Endothelial cell (in vitro differentiated cells): ENCODE measurements around the gene TMEM158. TPM values are rescaled to one million over a fixed set of nuclear protein-coding genes. Genes with fewer than 3 reads are reported as not detected.

ENCODE experiments used
- DNase-seq: peaks from one replicate; pipeline ENCODE4 v3.0.0; 2021; ENCODE audit warnings: low spot score
- H3K27ac Mint-ChIP-seq: one replicate; pipeline ENCODE4 v1.8.0; 2021; ENCODE audit warnings: mixed read lengths, inconsistent platforms; ENCODE audit not compliant: unreplicated experiment
- H3K27me3 Mint-ChIP-seq: one replicate; pipeline ENCODE4 v1.8.0; 2021; ENCODE audit warnings: mild to moderate bottlenecking, moderate library complexity, mixed read lengths, inconsistent platforms; ENCODE audit not compliant: unreplicated experiment
- H3K36me3 Mint-ChIP-seq: one replicate; pipeline ENCODE4 v1.8.0; 2021; ENCODE audit warnings: mild to moderate bottlenecking, low read depth, mixed read lengths, inconsistent platforms; ENCODE audit not compliant: unreplicated experiment
- H3K4me1 Mint-ChIP-seq: one replicate; pipeline ENCODE4 v1.8.0; 2021; ENCODE audit warnings: mild to moderate bottlenecking, mixed read lengths, inconsistent platforms; ENCODE audit not compliant: unreplicated experiment
- H3K4me3 Mint-ChIP-seq: one replicate; pipeline ENCODE4 v1.8.0; 2021; ENCODE audit warnings: mild to moderate bottlenecking, mixed read lengths, inconsistent platforms; ENCODE audit not compliant: unreplicated experiment
- H3K9me3 Mint-ChIP-seq: one replicate; pipeline ENCODE4 v1.8.0; 2021; ENCODE audit warnings: mixed read lengths, inconsistent platforms; ENCODE audit not compliant: unreplicated experiment
- CTCF ChIP-seq: fragments of 200-600 bp; sonication (generic); IDR thresholded peaks from one replicate; pipeline ENCODE4 v1.5.0; 2021; ENCODE audit warnings: antibody characterized with exemption; ENCODE audit not compliant: unreplicated experiment
- total RNA-seq: library from RNA; stranded (reverse); fragmentation: NEBNext Ultra II Directional; extraction: Animal tissue kit (Norgen Biotek cat#: 25700); gene quantifications from one replicate; pipeline ENCODE4 v1.2.1, GENCODE V29; 2021; ENCODE audit not compliant: unreplicated experiment

TMEM158 gene
- total RNA-seq, 1 donor from 2014 or later = 7.3 TPM

GRCh38 chr3:45218578-45219390 is 7.3 kb downstream of the TMEM158 start:
- Mint-ChIP-seq H3K27me3 (no peaks in the 10 kb centered on the region), H3K9me3 (no peaks in the 10 kb centered on the region), H3K4me1 (peaks cover 6% of the 10 kb centered on the region), H3K4me3 (no peak overlapping the region), H3K27ac (no peak overlapping the region), H3K36me3 (no peaks in the 10 kb centered on the region)
- TF ChIP-seq CTCF = no peak
- DNase-seq = no peak

DNA sequence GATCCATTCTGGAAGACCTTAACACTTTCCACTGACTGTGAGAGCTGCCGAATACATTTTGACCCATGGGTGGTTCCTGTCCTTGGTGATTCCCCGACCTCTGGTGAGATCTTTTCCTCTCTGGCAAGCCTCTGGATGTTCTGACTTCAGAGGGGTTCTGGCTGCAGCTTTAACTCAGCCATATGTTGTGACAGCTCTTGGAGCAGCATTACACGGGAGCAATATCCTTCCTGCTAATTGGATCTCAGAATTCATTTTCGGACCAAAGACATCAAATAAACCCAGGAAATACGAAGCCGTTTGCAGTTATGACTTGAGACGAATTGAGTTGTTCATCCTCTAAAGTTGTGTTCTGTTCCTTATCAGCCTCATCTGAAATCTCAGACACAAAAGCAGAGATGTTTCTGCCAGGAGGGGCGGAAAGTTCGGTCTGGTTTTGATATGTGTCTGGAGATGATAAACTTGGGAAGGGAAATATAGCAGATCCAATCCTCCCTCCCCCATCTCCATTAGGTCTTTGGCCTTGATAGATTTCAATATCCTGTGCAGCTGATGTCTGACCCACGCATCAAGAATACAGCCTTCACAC is 10.0 kb downstream of the TMEM158 start:
- no peaks in the 10 kb centered on the region for H3K9me3 Mint-ChIP-seq
- no peaks in the 10 kb centered on the region for H3K36me3 Mint-ChIP-seq
- no peak for DNase-seq
- peaks cover 2% of the 10 kb centered on the region for H3K27me3 Mint-ChIP-seq
- TF ChIP-seq CTCF = no peak
- peaks cover 6% of the 10 kb centered on the region for H3K4me1 Mint-ChIP-seq
- no peak overlapping the region for H3K4me3 Mint-ChIP-seq
- no peak overlapping the region for H3K27ac Mint-ChIP-seq

DNA sequence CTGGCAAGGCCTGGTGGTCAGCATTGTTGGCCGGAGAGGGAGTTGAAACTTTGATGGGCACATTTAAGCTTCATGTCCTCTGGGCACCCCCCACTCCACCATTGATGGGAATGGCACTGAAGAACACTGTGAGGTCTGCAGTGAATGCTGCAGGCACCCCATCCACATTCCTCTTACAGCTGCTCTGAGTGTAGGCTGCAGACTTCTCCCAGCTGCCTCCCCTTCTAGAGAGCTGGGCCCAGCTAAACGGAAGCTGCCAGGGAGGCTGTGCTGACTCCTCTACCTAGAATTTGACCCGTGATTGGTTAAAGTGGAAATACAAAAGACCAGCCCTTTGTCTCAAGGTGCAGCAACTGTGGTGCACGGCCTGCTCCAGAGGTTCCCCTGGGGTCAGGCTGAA is 10.6 kb downstream of the TMEM158 start:
- Mint-ChIP-seq H3K4me1 (peaks cover 6% of the 10 kb centered on the region), H3K36me3 (no peaks in the 10 kb centered on the region), H3K4me3 (no peak overlapping the region), H3K27ac (no peak overlapping the region), H3K9me3 (no peaks in the 10 kb centered on the region), H3K27me3 (peaks cover 2% of the 10 kb centered on the region)
- no peak for TF ChIP-seq CTCF
- no peak for DNase-seq

DNA sequence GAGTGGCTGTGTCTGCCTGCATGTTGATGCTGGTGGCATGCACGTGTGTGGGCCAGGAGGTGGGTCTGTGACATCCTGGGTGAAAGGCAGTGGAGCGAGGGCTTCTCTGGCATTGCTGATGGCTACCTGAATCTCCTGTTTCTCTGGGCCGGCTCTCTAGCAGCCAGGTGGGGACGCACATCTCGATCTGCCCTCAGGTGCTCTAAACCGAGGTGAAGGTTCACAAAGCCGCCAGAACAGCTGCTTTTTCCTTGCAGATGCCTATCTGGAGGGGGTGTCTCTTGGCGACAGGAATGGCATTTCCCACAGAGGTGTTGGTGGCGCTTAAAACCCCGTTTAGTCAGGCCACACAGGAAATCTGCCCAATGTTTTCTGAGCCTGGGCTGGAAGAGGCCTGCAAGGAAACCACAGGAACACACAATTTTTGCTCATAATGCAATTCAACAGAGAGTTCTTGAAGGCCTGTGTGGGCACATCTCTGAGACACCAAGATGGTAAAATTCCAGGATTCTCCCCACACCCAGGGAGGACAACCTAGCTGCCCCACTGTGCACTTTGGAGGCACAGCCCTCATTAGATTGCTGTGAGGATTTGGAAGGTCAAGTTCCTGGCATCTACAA is 11.9 kb downstream of the TMEM158 start:
- DNase-seq = no peak
- Mint-ChIP-seq H3K27ac (no peak overlapping the region), H3K27me3 (peaks cover 2% of the 10 kb centered on the region), H3K4me1 (peaks cover 6% of the 10 kb centered on the region), H3K4me3 (no peak overlapping the region), H3K9me3 (no peaks in the 10 kb centered on the region), H3K36me3 (no peaks in the 10 kb centered on the region)
- no peak for TF ChIP-seq CTCF

GRCh38 chr3:45212095-45212468 is 14.0 kb downstream of the TMEM158 start:
- no peak for TF ChIP-seq CTCF
- peaks cover 4% of the 10 kb centered on the region for H3K27me3 Mint-ChIP-seq
- no peak for DNase-seq
- H3K4me3 Mint-ChIP-seq = no peak overlapping the region
- H3K9me3 Mint-ChIP-seq = no peaks in the 10 kb centered on the region
- H3K36me3 Mint-ChIP-seq = no peaks in the 10 kb centered on the region
- peaks cover 10% of the 10 kb centered on the region for H3K4me1 Mint-ChIP-seq
- H3K27ac Mint-ChIP-seq = no peak overlapping the region
